ENCODE data around the gene TMEM18.

DNA sequence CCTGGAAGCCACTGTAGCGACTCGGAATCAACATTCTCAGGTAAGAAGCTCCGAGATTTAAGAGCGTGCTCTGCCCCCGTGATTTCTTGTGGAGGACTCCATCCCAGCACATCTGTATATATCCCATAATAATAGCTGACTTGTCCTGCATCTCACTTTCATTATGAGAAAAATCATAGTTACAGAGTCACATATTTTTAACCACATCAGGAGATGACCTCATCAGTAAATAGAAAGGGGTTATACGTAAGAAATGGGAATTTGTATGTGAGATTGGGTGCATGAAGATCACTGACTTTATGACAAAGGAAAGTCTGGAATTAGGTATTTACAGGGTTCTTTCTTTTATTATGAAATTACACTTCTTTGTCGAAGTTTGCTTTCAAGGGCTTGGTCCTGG is 16.4 kb upstream of the TMEM18 start:
- TF ChIP-seq CTCF (IDR thresholded peaks at IDR 0.05) (no peak), POLR2A (IDR thresholded peaks at IDR 0.05) (no peak)

Measured in heart left ventricle (tissue), 13 donors.